Upper lobe of left lung (tissue), 4 donors: Measurements from ENCODE around the gene RBM18.

Source experiments
- EP300 ChIP-seq, 4 donors: sonication (generic); formaldehyde crosslinking; IDR thresholded peaks; one replicate each; pipeline ENCODE4 v1.5.1; 2017; ENCODE audit warnings: antibody characterized with exemption in 4 of 4, control low read depth in 2 of 4
- POLR2A ChIP-seq, 4 donors: fragments of 450-650 bp; IDR thresholded peaks; one replicate each; pipeline ENCODE4 v1.5.1; 2016 to 2017; ENCODE audit warnings: antibody characterized with exemption in 4 of 4, mild to moderate bottlenecking in 2 of 4
- POLR2AphosphoS5 ChIP-seq, 2 donors: sonication (generic); formaldehyde crosslinking; IDR thresholded peaks; one replicate each; pipeline ENCODE4 v1.5.1; 2017; ENCODE audit warnings: antibody characterized with exemption in 2 of 2
- TF ChIP-seq, protein P1 (sequence below), 6 experiments: fragments of 450-650 bp in 4 of 6; fragments of 200-600 bp in 2 of 6; sonication (generic) in 2 of 6; IDR thresholded peaks; one replicate each; pipeline ENCODE4 v1.5.1; 2016 to 2019; ENCODE audit warnings: antibody characterized with exemption in 6 of 6

DNA sequence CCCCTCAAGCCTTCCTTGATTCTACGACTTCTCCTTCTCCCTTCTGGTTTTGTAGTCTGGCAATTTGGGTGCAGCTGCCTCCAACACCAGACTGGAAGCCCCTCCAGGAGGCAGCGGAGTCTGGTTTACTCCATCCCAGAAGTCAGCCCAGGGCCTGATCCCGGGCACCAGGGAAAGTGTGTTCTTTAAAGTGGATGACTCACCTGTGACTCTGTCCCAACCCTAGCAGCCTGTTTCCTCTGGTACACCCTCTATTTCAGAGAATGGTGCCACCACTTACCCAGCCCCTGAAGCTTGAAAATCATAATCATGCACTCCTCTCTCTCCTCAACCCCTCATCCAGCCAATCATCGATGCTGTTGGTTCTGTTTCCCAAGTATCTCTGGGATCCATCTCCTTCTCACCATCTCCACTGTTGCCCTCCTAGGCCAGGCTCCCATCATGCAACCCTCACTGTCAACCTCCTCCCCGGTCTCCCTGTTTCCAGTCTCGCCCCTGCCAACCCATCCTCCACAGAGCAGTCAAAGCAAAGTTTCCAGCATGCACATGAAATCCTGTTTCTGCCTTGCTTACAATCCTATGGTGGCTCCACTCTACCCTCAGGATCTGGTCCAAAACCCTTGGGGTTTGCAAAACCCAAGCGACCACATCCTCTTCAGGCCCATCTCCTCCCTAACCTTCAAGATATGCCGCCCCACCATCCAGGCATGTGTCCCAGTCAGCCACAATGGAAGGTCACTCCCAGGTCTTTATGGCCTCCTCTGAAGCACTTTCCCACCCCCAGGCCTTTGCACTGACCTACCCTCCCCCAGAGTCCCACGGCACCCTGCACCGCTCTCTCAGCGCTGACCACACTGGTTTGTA is 46.3 kb downstream of the RBM18 start:
- TF ChIP-seq, protein P1, sequence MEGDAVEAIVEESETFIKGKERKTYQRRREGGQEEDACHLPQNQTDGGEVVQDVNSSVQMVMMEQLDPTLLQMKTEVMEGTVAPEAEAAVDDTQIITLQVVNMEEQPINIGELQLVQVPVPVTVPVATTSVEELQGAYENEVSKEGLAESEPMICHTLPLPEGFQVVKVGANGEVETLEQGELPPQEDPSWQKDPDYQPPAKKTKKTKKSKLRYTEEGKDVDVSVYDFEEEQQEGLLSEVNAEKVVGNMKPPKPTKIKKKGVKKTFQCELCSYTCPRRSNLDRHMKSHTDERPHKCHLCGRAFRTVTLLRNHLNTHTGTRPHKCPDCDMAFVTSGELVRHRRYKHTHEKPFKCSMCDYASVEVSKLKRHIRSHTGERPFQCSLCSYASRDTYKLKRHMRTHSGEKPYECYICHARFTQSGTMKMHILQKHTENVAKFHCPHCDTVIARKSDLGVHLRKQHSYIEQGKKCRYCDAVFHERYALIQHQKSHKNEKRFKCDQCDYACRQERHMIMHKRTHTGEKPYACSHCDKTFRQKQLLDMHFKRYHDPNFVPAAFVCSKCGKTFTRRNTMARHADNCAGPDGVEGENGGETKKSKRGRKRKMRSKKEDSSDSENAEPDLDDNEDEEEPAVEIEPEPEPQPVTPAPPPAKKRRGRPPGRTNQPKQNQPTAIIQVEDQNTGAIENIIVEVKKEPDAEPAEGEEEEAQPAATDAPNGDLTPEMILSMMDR (IDR thresholded peaks at IDR 0.05): no peak
- TF ChIP-seq POLR2A (IDR thresholded peaks at IDR 0.05) (no peak), EP300 (IDR thresholded peaks at IDR 0.05) (no peak), POLR2AphosphoS5 (IDR thresholded peaks at IDR 0.05) (no peak)
